Thoracic aorta (tissue), 2 donors: ENCODE measurements around the gene USP48. TPM values are rescaled to one million over a fixed set of nuclear protein-coding genes. Genes with fewer than 3 reads are reported as not detected.
A peak's percentile ranks its signal among the peaks of the same experiment; 100 is the strongest.

ENCODE experiments used
- ATAC-seq: fragments of 150-250 bp; one replicate; pipeline ENCODE4 v1.8.0; 2017; ENCODE audit warnings: low read depth; ENCODE audit not compliant: insufficient number of reproducible peaks, low FRiP score
- DNase-seq: peaks from one replicate; pipeline ENCODE4 v3.0.0-alpha.2; 2020; ENCODE audit warnings: low spot score
- H3K27ac ChIP-seq, 2 donors: fragments of 200-600 bp; sonication (generic); 1 replicate in 1 of 2; 2 replicates in 1 of 2; pipeline ENCODE4 v1.5.1; 2016; ENCODE audit warnings: mild to moderate bottlenecking in 2 of 2, moderate library complexity in 2 of 2
- H3K27me3 ChIP-seq: fragments of 200-600 bp; sonication (generic); replicated peaks from 2 replicates; pipeline ENCODE4 v1.6.0; 2016; ENCODE audit warnings: mild to moderate bottlenecking; ENCODE audit not compliant: insufficient read depth
- H3K36me3 ChIP-seq: fragments of 200-600 bp; sonication (generic); one replicate; pipeline ENCODE4 v1.5.1; 2016
- H3K4me1 ChIP-seq, 2 donors: fragments of 200-600 bp; sonication (generic); 1 replicate in 1 of 2; 2 replicates in 1 of 2; pipeline versions ENCODE4 v1.5.1 to v1.6.0; 2016; ENCODE audit warnings: low read depth in 2 of 2, mild to moderate bottlenecking in 1 of 2; ENCODE audit not compliant: control insufficient read depth in 1 of 2
- H3K4me3 ChIP-seq: fragments of 200-600 bp; sonication (generic); 2 replicates; pipeline ENCODE4 v1.5.1; 2016; ENCODE audit warnings: mild to moderate bottlenecking
- H3K9me3 ChIP-seq: fragments of 200-600 bp; sonication (generic); 2 replicates; pipeline ENCODE4 v1.5.1; 2016
- total RNA-seq, 2 donors: library from RNA; depleted of rRNA; stranded (reverse); fragments of >200 nt; gene quantifications; one replicate each; pipeline versions ENCODE4 v1.1.0 to v1.2.3, GENCODE V29; 2016
- TF ChIP-seq, protein P1 (sequence below): fragments of 200-600 bp; sonication (generic); IDR thresholded peaks from one replicate; pipeline ENCODE4 v1.5.1; 2019; ENCODE audit warnings: antibody characterized with exemption

USP48 gene
- total RNA-seq, 2 donors from 2014 or later, result 48.9 to 77.5 TPM

DNA sequence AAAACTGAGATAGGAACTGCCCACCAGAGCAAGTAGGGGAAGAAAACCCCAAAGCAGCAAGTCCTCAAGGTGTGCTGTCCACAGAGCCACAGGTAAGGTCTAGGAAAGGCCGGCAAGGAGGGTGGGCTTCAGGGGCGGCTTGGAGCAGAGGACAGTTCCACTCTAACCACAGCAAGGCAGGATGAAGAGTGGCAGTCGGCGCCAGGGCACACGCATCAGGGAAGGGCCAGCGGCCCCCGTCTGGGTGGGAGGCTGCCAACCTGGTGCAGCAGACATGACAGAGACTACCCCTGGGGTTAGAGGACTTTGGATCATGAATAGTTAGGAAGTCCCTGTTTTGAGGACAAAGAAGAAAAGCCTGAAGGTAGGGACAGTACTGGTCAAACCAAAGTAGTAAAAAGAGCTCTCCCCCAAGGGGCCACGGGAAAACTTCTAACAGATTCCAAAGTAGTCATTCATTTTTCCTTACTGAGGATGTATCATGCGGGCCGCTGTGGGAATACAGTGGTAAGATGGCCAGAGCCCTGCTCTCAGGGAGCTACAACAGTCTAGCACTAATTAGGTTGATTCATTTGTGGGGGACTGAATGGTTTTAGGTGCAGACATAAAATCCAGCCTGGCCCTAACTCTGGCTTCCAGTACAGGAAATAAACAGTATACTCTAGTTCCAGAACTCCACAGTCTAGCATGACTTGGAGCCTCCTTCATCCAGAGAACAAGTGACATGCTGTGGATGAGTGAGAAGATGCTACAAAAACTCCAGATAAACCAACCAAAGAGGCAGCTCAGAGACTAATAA is 110.3 kb downstream of the USP48 start:
- Histone ChIP-seq H3K4me1 (peaks cover 25 to 42% of the 10 kb centered on the region in 2 donors), H3K27ac (peak overlapping the region; percentile 18 to 60), H3K9me3 (no peaks in the 10 kb centered on the region), H3K4me3 (peak overlapping the region; percentile 23), H3K36me3 (peaks cover 2% of the 10 kb centered on the region), H3K27me3 (no peaks in the 10 kb centered on the region)
- TF ChIP-seq, protein P1, sequence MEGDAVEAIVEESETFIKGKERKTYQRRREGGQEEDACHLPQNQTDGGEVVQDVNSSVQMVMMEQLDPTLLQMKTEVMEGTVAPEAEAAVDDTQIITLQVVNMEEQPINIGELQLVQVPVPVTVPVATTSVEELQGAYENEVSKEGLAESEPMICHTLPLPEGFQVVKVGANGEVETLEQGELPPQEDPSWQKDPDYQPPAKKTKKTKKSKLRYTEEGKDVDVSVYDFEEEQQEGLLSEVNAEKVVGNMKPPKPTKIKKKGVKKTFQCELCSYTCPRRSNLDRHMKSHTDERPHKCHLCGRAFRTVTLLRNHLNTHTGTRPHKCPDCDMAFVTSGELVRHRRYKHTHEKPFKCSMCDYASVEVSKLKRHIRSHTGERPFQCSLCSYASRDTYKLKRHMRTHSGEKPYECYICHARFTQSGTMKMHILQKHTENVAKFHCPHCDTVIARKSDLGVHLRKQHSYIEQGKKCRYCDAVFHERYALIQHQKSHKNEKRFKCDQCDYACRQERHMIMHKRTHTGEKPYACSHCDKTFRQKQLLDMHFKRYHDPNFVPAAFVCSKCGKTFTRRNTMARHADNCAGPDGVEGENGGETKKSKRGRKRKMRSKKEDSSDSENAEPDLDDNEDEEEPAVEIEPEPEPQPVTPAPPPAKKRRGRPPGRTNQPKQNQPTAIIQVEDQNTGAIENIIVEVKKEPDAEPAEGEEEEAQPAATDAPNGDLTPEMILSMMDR, result no peak
- DNase-seq, result no peak
- ATAC-seq, result no peak

DNA sequence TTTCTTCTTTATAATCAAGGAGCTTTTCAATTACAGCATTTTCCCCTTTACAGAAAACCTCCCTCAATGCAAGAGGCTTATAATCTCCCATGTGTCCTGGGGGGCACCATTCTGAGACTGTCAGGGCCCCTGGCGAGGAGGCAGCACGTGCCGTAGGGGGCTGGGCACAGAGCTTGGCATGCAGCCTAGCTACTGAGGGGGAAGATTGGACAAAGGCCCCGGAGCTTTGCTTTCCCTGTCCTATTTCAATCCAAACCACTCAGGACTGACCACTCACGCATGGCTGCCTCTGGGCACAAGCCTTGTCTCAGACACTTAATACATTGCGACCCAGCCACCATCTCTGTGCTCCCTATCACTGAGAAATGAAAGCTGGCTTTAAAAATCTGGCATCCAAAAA is 111.0 kb downstream of the USP48 start:
- H3K36me3 ChIP-seq, result no peaks in the 10 kb centered on the region
- H3K27ac ChIP-seq, result no peak overlapping the region
- TF ChIP-seq, protein P1, result no peak
- peaks cover 25 to 42% of the 10 kb centered on the region in 2 donors for H3K4me1 ChIP-seq
- H3K27me3 ChIP-seq, result no peaks in the 10 kb centered on the region
- H3K4me3 ChIP-seq, result no peak overlapping the region
- no peaks in the 10 kb centered on the region for H3K9me3 ChIP-seq
- ATAC-seq (no peak), DNase-seq (no peak)

DNA sequence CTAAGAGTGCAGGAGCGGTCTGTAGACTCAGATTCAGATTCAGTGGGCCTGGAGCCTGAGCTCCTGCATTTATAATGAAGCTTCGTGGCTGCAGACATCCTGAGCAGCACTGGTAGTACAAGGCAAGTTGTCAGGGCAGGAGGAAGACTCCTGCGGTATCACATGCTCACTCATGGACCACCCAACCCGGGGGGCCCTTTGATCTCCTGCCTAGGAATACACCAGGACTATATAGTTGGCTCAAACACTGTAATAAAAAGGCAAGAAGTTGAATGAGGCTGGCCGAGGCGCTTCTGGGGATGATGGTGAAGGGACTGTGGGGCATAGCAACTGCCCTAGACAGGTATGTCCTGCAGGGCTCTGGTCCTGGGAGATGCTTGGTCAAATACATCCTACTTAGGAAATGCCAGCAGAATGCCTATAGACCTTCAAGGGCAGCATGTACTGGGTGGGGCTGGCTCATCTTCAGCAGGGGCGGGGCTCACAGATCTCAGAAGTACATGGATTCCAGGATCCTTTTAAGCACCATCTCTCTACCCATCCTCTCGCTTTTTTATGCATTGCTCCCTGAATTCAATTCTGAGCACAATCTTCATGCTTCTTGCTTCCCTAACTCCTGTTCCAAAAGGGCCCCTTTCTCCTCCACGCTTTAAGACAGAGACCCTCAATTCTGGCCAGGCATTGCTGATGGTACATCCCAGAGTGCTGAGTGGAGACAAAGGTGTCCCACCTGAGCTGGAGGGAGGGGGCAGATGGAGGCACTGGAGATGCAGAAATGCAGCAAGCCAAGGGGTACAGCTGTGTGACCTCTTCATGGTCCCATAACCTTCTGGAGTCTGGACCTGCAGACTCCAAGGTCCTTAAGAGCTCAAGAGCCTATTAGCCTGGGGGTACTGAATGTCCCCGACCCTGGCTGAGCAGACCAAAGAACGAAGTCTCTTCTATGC is 111.7 kb downstream of the USP48 start:
- H3K4me1 ChIP-seq, result peaks cover 25 to 42% of the 10 kb centered on the region in 2 donors
- no peaks in the 10 kb centered on the region for H3K36me3 ChIP-seq
- TF ChIP-seq, protein P1, result no peak
- ATAC-seq (no peak), DNase-seq (no peak)
- no peaks in the 10 kb centered on the region for H3K9me3 ChIP-seq
- no peak overlapping the region for H3K4me3 ChIP-seq
- no peaks in the 10 kb centered on the region for H3K27me3 ChIP-seq
- H3K27ac ChIP-seq, result no peak overlapping the region

DNA sequence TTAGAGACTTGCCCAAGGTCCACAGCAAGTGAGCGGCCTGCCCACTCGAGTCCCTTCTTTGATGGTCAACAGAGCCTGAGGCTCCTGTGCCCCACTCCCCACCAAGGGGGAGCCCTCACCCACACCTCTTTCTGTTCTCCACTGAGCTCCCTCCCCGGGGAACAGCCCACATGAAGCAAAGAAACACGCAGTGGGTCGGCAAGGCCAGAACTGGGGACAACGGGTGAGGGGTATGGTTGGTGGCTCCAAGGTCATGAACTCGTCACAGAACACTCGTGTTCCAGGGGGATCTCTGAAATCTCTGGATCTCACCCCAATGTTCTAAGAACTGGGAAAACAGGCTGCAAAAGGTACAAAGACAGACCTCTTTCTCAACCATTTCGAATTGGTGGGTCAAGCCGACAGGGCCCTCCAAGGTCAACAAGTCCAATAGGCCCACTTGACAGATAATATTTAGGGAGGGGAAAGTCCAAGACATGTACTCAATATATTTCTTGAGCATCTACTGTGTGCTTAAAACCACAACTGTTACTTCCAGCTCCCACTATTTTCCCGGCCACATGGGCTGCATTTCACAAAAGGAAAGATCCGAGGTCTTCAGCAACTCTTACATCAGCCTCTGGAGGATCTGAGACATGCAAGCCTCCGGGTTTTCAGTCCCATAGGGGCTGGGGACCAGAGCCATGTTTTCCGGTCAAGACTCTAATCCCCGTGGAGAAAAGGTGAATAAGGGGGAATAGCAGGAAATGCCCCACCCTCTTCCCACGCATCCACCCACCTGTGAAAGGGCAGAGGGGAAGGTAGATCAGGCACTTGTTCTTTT is 112.7 kb downstream of the USP48 start:
- TF ChIP-seq, protein P1, result no peak
- H3K4me3 ChIP-seq, result no peak overlapping the region

More for the DNA sequence above, 112.7 kb downstream of the USP48 start:
- DNase-seq, result no peak
- H3K4me1 ChIP-seq, result peaks cover 25 to 42% of the 10 kb centered on the region in 2 donors
- H3K9me3 ChIP-seq, result no peaks in the 10 kb centered on the region
- no peaks in the 10 kb centered on the region for H3K36me3 ChIP-seq
- H3K27ac ChIP-seq, result no peak overlapping the region
- ATAC-seq, result no peak
- no peaks in the 10 kb centered on the region for H3K27me3 ChIP-seq
